ENCODE data around the gene TMEM30A.

DNA sequence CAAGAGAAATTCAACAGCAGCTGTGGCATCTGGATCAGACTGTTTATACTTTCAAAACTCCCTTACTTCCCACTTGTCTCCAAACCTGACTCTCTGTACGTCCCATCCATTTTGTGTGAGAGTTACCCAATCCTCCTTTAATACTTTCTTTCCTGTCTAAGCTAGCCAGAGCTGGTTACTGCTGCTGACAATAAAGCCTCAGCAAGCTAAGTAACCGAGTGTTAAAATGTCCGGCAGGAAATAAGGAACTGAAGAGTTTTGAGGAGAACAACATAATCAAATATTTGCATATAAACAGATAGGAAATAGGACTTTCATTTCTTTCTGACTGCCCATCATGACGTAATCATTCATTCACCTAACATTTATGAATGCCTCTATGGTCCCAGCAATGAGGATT, 11.6 kb downstream of the TMEM30A start:
- TF ChIP-seq FOXM1 (IDR thresholded peaks at IDR 0.05; ENCODE audit: borderline replicate concordance) = no peak
- no peak for TF ChIP-seq L3MBTL2 (conservative IDR thresholded peaks at IDR 0.05)
- no peak for TF ChIP-seq SUZ12 (IDR thresholded peaks at IDR 0.05)
- TF ChIP-seq ZNF384 (IDR thresholded peaks at IDR 0.05) = no peak
- no peak for TF ChIP-seq SP1 (IDR thresholded peaks at IDR 0.05)
- TF ChIP-seq HDGF (IDR thresholded peaks at IDR 0.05; ENCODE audit: borderline replicate concordance) = no peak
- no peak for TF ChIP-seq ARNT (IDR thresholded peaks at IDR 0.05)
- TF ChIP-seq FOXK2 (IDR thresholded peaks at IDR 0.05) = no peak

Measured in HEK293T (cell line).